HG03469 (cell line): ENCODE results near the gene PALM.
"Not testable (repeated sequence)": the region's sequence is repeated elsewhere in the genome, so short reads cannot be mapped to it uniquely, and the experiment has no call there.

Source experiments
- ATAC-seq: cut with Tn5 transposase; IDR thresholded peaks from one replicate; pipeline ENCODE4 v1.9.1; 2021; ENCODE audit warnings: mild to moderate bottlenecking, moderate library complexity, moderate number of reproducible peaks; ENCODE audit not compliant: unreplicated experiment

PALM gene

DNA sequence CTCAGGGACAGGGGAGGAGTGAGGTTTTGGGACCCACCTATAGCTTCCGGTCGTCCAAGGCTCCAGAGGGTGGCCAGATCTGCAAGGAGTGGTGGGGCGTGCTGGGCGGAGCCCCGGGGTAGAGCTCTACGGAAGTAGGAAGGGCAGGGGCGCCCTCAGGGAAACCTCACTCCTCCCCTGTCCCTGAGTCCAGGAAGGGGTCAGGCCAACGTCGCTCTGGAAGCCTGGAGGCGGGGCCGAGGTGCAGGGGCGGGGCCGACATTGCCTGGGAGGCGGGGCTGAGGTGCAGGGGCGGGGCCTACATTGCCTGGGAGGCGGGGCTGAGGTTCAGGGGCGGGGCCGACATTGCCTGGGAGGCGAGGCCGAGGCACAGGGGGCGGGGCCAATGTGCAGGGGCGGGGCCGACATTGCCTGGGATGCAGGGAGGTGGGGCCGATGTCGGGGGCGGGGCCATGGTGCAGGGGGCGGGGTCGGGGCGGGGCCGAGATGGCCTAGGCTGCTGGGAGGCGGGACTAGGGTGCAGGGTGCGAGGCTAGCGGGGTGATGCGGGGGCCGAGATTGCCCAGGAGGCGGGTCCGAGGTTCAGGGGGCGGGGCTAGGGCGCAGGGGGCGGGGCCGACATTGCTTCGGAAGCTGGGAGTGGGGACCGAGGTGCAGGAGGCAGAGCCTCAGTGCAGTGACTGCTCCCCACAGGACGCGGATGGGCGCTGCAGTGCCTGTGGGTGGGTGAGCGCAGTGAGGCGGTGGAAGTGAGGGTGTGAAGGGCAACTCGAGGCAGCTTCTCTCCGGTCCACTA is 4.9 kb upstream of the PALM start:
- ATAC-seq, result no peak

DNA sequence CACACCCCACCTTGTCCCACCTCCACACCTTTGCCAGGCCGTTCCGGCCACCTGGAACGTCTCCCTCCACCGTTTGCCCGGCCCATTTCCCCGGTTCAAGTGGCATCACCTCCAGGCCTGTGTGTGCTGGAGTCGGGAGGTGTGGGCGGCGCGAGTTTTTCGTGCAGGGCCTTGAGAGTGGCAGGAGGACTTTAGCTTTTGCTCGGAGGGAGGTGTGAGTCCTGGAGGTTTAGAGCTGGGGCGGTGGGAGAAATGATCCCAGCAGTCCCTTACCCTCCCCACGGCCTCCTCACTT is 4.3 kb upstream of the PALM start:
- no peak for ATAC-seq

DNA sequence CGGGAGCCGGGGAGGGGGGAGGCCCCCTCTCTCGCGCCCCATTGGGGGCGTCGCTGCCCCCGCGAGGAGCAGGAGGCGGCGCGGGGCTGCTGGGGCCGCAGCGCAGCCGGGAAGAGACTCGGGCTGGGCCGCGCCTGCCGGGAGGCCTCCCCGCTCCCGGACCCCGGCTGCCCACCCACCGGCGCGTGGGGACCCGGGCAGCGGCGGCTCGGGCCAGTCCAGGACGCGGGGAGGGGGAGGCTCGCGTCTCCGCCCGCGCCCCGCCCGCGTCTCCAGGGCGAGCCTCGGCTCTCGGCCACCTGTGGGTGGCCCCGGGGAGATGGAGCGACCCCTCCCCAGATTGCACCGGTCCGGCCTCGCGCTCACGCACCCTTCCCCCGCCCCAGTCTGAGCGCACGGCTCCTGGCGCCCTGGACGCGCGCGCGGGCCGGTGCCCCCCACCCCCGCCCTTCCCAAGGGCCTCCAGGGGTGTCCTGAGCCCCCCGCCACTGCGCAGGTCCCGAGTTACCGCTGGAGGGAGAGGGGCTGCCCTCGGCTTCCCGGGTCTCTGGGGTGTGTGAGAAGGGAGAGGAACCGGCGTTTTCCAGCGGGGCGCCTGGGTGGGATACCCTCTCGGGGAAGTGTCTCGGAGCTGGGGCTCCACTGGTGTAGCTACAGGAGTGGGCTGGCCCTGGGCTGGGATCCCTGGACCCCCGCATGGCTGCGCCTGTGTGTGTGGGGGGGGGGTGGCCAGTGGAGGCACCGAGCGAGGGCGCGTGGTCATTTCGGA is 645 bp downstream of the PALM start:
- ATAC-seq, result no peak

DNA sequence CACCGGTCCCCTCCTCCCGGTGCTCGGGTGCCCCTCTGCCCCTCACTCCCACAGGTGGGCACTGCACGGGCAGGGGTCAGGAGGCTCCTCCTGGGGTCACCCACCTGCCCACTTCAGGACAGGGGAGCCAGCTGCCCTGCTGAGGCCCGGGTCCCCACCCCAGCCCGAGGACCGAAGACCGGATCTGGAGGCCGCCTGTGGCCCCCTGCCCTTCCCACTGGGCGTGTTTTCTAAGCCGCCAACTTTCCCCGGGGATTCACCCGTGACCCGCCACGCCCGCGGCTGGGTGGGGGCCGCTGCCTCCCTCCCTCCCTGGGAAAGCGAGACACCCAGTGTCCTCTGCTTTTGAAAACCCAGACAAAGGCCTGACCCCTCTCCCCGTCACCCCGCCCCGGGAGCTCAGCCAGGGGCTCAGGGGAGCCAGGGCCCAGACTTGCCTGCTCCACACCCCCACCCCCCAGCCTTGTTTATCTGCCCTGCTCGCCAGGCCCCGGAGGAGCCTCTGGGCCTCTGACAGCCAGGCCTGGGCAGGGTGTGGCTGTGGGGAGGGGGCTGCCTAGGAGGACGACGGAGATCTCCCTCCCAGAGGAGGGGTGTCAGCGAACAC is 1.3 kb downstream of the PALM start:
- ATAC-seq, result no peak

DNA sequence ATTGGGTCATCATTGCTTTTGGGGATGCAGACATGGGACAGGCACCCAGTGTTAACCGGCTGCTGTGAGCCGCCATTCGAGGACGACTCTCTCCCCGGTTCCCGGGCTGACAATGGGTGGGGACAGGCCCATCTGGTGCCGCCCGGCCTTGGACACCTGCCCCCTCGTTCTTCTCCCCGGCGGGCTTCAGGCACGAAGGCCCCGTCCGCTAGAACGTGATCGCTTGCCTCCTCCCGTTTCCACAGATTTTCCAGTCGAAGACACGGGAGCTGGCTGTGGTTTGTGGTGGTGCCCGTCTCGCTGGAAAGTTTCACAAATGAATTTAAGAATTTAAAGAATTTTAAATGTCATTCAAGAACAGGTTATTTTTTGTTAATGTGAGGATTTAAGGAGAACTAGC is 2.0 kb downstream of the PALM start:
- no peak for ATAC-seq

DNA sequence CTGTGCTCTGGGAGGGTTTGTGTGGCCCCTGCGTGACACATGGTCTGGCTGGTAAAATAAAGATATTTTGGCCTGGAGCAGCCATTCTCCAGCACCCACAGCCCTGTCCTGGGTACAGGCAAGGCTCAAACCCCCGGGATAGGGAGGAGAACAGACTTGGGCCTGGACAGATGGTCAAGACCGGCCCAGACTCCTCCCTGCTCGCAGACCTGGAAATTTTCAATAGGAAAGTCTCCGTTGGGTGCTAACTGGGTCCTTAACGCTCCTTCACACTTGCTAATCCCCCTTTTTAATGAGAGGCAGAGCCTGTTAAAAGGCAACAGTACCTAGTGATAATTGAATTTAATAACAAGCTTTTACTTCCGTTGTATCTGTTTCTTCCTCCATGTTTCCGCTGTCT is 2.5 kb downstream of the PALM start:
- ATAC-seq, result no peak

DNA sequence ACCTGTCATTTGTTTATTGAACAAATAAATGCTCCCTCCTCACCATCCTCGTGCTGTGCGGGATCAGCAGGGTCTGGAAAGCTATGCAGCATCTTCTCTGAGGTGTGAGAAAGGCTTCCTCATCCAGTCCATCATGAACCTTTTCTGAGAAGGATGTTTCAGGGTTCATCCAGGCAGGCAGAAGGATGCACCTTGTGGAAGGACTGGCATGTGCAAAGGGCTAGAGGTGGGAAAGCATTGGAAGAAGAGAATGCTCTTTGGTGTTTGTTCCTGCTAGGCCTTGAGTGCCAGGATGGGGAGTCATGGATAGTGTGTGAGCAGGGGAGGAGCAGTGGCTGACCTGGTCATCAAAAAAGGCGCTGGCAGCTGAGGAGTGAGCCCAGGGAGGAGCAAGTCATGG is 6.6 kb downstream of the PALM start:
- no peak for ATAC-seq

DNA sequence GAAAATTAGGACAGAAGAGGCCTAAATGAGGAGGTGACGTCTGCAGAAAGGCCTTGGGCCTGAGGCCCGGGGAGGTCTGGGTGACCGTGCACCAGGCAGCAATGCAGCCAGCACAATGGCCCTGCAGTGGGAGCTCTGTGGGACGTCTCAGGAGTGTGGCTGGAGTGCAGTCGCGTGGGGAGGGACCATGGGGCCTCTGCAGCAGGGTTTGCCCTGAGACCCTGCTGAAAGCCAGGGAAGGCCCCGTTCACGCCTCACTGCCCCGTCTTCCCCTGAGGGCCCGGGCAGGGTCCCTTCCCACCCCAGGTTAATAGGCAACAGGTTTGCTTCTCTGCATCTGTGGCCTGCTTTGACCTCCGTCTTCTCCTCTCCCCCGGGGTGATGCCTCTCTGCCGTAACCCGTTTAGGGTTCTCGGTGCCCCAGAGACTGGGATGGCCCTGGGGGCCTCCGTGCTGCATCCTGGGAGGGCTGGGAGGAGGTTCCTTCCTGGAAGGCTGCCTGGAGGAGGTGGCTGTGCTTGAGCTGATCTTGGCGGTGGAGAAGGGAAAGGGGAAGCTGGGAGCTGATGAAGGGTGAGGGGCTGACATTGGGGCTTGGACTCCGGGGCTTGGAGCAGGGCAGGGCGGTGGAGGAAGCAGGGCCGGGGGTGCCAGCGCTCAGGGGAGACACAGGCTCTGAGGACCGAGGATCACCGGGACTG is 9.7 kb downstream of the PALM start:
- no peak for ATAC-seq

DNA sequence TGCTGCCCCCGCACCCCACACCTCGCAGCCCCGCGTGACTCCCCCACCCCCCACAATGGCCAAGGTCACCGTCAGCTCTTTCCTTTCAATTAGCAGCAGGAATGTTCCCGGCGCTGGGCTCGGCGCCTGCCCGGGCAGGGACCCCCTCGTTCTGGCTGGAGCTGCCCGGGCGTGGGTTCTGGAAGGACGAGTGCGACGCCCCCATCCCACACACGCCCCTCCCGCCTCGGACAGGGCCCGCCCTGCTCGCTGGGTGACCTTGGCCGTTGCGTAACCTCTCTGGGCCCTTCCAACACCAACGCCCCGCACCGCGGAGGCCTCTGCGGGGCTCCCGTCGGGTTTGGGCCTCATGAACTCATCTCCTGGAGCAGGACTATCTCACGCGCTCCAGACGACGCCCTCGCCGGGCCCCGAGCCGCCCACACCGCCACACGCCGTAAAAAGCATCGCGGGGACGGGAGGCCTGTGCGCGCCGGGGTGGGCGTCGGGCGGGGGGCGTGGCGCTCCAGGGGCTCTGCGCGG is 10.3 kb downstream of the PALM start:
- no peak for ATAC-seq

DNA sequence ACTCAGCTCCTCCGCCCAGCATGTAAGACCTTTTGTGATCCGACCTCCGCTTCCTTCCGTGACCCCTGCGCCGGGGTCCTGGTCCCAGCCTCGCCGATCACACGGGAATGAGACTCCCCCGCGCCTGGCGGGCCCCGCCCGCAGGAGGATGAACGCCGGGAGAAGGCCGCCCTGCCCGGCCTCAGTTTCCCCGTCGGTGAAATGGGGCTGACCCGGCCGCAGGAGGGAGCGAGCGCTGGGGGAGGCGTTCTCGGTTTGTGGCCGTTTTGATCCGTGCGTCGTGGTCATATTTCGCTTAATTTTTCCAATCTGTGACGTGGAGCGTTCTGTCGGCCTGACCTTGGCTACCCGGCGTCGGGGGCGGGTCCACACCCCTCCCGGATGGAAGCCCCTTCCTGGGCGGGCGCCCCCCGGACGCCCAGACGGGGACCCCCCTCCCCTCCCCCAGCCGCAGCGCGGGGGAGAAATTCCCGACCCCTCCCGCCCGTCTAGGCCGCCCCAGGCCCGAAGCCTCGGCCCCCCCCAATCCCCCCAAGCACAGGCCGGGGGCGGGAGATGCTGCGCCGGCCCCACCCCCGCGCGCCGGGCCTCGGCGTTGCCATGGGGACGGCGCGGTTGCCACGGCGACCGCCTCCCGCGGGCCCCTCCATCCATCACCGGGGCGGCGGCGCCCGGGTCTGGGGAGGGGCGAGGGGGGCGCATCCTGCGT is 11.1 kb downstream of the PALM start:
- ATAC-seq, result no peak

DNA sequence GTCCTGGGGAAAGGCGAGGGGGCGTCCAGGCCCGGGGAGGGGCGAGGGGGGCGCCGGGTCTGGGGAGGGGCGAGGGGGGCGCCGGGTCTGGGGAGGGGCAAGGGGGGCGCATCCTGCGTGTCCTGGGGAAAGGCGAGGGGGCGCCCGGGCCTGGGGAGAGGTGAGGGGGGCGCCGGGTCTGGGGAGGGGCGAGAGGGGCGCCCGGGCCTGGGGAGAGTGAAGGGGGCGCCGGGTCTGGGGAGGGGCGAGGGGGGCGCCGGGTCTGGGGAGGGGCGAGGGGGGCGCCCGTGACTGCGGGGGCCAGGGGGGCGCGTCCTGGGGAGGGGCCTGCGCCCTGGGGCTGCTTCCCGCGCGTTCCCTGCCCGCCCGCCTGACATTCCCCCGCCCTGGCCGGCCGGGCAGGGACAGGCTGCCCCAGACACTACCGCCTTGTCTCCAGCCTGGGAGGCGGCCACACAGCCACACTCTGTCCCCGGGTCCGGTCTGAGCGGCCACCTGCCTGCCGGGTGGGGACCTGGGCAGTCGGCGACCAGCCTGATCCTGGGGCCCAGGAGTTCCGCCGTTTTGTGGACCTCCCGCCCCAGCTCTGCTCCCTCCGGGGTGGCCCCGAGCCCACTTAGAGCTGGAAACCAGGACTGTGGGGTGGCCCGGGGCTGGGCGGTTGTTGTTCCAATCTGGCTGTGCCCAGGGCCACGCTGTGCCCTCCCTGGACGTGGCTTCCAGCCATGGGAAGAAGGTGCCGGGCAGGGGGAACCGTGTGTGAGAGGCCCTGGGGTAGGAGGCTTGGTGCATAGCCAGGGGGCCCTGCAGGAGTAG is 11.8 kb downstream of the PALM start:
- no peak for ATAC-seq

DNA sequence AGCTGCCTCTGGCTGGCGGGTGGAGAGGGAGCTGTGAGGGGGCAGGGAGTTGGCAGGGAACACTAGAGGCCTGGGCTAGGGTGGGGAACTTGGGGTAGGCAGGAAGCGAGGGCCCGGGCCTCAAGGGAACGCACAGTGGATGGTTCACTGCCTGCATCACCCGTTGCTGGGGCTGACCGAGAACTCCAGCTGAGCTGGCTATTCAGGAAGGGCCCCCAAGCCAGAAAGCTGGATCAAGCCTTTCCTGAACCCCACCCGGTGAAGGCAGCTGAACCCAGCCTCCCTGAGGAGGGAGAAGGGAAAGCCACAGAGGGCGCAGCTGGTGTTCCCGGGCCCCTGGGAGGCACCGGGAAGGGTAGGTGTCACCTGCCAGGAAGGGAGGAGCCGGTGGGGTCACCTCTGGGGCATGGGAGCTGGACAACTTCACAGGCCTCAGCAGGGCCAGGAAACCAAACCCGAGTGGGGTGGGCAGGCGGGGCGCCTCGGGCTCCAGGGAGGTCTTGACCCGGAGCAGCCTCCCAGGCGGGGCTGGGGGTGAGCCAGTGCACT is 13.9 kb downstream of the PALM start:
- no peak for ATAC-seq

DNA sequence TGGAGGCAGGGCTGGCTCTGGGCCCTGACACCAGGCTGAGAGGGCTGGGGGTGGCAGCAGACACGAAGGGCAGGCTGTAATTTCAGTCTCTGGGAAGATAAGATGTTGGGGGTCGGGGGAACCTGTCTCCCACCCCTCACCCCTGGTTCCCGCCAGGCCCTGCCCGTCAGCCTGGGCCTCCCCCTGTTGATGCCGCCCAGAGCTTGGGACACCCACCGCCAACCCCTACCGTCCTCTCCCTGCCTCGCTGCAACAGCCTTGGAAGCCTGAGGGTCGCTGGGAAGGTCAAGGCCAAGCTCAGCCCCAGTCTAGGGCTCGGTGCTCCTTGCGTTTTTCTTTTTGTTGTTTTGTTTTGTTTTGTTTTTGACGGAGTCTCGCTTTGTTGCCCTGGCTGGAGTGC is 14.5 kb downstream of the PALM start:
- no peak for ATAC-seq

DNA sequence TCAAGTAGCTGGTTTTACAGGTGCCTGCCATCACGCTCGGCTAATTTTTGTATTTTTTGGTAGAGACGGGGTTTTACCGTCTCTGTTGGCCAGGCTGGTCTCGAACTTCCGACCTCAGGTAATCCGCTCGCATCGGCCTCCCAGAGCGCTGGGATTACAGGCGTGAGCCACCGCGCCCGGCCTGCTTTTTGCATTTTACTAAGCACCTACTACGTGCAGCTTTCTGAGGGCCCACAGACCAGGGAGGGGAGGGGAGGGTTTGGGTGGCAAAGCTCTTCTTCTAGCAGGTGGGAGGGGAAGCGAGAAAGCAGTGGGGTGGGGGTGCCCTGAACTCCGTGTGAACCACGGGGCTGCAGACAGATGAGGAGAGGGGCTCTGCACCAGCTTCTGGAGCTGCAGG is 15.0 kb downstream of the PALM start:
- ATAC-seq, result no peak

DNA sequence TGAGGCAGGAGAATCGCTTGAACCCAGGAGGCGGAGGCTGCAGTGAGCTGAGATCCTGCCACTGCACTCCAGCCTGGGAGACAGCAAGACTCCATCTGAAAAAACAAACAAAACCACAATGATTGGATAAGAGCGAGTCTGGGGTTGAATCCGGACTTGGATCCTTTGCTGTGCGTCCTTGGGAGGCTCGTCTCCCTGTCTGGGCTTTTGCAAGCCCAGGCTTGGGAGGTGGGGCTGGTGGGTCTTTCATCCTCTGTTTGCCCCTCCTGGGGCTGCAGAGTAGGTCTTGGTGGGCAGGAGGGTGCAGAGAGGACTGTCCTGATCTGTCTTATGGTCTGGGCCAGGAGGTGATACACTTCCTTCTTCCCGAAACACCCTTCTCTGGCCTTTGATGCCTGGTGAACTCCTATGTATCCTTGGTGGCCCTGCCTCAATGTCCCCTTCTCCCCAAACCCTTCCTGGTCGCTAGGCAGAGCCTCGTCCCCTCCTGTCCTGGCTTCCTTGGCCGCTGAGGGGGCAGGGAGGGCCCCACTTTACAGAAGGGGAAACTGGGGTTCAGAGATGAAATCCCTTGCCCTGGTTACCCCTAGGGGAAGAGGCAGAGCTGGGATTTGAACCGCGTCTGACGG is 16.8 kb downstream of the PALM start:
- ATAC-seq, result no peak

DNA sequence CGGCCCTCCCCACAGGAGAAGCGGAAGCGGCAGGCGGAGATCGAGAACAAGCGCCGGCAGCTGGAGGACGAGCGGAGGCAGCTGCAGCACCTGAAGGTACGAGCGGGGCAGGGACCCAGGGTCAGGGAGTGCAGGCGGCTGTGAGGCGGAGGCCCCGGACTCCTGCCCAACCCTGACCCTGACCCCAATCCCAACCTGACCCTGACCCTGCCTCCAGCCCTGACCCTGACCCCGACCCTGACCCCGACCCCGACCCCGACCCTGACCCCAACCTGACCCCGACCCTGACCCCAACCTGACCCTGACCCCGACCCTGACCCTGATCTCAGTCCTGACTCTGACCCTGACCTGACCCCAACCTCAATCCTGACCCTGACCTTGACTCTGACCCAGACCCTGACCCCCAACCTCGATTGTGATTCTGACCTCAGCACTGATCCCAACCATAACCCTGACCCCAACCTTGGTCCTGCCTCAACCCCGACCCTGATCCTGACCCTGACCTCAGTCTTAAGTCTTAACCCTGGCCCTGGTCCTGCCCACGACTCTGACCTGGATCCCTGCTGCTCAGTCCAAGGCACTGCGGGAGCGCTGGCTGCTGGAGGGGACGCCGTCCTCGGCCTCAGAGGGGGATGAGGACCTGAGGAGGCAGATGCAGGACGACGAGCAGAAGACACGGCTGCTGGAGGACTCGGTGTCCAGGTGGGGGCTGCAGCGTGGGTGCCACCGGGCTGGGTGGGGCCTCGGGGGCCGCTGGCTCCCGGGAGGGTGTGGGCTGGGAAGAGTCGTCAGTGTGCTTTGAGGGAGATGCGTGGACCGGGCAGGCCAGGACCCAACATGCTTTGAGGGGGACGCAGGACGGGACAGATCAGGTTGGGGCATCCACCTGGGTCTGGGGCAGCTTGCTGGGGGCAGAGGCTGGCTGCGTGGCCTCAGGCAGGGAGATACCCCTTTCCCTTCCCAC is 18.5 kb downstream of the PALM start:
- ATAC-seq, result no peak

DNA sequence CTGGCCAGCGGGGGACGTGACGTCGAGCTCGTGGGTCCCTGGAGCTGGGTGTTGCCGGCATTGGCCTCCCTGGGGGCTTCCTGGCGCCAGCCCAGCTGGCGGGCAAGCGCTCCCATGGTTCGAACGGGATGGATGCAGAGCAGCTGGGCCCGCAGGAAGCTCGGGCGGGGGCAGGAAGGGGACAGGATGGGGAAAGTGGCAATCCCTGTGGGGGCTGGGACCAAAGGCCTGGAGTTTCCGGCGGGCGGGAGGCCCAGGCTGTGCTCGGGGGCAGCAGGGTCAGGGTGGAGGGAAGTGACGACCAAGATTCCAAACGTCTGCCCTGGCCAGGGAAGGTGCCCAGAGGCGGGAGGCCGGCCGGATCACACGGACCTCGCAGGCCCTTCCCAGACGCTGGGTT is 19.3 kb downstream of the PALM start:
- no peak for ATAC-seq

DNA sequence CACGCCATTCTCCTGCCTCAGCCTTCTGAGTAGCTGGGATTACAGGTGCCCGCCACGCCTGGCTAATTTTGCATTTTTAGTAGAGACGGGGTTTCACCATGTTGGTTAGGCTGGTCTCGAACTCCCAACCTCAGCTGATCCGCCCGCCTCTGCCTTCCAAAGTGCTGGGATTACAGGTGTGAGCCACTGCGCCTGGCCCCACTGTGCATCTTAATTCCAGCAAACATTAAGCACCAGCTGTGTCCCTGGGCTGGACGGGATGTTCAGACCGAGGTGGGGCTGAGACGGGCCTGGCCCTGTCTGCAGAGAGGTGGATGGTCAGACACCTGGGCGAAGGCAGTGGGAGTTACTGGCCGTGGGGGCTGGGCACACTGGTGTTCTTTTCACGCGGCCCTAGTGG is 20.8 kb downstream of the PALM start:
- ATAC-seq, result not testable (repeated sequence)
